ENCODE data around the gene F2RL3.
"Not testable (repeated sequence)": the region's sequence is repeated elsewhere in the genome, so short reads cannot be mapped to it uniquely, and the experiment has no call there.

The F2RL3 gene

DNA sequence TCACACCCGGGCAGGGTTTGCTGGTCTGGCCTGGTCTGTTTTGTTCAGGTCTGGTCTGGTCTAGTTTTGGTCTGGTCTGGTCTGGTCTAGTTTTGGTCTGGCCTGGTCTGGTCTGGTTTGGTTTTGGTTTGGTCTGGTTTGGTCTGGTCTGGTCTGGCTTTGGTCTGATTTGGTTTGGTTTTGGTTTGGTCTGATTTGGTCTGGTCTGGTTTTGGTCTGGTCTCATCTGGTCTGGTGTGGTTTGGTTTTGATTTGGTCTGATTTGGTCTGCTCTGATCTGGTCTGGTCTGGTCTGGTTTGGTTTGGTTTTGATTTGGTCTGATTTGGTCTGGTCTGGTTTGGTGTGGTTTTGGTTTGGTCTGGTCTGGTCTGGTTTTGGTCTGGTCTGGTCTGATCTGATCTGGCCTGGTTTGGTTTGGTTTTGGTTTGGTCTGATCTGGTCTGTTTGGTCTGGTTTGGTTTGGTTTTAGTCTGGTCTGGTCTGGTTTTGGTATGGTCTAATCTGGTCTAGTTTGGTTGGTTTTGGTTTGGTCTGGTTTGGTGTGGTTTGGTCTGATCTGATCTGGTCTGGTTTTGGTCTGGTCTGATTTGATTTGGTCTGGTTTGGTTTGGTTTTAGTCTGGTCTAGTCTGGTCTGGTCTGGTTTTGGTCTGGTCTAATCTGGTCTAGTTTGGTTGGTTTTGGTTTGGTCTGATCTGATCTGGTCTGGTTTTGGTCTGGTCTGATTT lies 14.4 kb upstream of the F2RL3 start:
- DNase-seq (ENCODE audit: low read depth, low spot score): no peak
- H3K27ac ChIP-seq: peak overlapping the region; percentile 15

DNA sequence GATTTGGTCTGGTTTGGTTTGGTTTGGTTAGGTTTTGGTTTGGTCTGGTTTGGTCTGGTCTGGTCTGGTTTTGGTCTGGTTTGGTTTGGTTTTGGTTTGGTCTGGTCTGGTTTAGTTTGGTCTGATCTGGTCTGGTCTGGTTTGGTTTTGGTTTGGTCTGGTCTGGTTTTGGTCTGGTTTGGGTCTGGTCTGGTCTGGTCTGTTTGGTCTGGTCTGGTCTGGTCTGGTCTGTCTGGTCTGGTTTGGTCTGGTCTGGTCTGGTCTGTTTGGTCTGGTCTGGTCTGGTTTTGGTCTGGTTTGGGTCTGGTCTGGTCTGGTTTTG lies 13.9 kb upstream of the F2RL3 start:
- H3K27ac ChIP-seq: peak overlapping the region; percentile 15
- DNase-seq (ENCODE audit: low read depth, low spot score): not testable (repeated sequence)

- no peak overlapping the region for H3K27ac ChIP-seq
- no peak for DNase-seq (ENCODE audit: low read depth, low spot score)
These were observed 12.9 kb upstream of the F2RL3 start for GRCh38 chr19:16875584-16876555.

DNA sequence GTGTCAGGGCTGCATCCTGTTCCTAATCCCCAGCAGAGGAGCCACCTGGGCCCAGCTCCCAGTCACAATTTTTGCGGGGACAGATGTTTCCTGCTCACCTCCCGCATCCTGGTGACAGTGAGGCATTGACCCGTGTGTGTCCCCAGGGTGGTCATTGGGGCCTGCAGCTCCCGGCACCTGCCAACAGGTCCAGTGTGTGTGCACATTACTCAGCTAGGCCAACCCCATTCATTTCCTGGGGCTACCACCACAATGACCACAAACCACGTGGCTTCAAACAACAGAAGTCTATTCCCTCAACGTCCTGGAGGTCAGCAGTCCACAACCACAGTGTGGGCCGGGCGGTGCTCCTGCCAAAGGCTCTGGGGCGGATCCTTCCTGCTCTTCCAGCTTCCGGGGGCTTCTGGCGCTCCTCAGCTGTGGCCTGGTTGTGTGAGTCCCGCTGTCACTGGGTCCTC lies 11.9 kb upstream of the F2RL3 start:
- no peak overlapping the region for H3K27ac ChIP-seq
- DNase-seq (ENCODE audit: low read depth, low spot score): no peak

DNA sequence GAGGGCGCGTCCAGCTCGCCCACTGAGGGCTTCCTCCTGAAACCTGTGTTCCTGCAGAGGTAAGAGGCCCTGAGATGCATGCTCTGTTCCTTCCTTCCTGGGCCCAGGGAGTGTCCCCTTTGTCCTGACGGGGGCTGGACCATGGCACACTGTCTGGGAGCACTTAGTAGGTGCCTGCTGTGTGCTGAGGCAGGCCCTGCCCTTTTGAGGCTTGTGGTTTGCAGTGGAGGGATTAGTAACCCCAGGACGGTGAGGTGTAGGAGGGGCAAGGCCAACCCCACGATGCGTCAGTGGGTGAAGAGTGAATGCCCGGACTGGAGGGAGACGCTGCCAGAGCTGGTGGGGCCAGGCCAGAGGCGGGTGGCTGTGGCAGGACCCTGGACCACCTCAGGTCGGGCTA lies 11.2 kb upstream of the F2RL3 start:
- no peak for DNase-seq (ENCODE audit: low read depth, low spot score)
- no peak overlapping the region for H3K27ac ChIP-seq

- H3K27ac ChIP-seq: no peak overlapping the region
- no peak for DNase-seq (ENCODE audit: low read depth, low spot score)
These were observed 10.4 kb upstream of the F2RL3 start for GRCh38 chr19:16878181-16878965.

DNA sequence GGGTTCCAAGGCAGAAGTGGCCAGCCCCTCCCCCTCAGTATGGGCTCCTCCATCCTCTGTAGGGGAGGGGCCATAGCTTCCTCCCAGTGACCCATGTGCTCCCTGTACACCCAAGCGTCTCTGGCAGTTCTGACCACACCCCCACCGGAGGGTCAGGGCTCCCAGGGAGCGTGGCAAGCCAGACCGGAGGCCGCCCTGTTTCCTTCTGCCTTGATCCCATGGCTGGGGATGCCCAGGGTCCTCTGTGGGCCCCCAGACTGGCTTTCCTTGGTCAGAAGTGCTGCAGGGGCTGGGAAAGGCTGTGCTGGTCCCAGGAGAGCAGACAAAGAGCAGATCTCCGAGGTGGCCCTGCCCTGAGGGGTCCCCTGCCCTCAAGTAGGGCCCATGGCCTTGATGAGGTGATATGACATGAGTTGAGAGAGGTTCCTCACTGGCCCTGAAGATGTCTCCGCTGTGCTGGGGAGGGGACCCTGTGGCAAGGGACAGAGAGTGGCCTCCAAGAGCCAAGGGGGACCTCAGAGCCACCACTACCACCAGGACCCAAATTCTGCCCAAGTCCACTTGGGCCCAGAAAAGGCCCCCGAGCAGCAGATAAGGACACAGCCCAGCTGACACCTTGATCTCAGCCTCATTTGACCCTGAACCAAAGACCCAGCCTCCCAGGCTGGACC lies 7.8 kb upstream of the F2RL3 start:
- H3K27ac ChIP-seq: no peak overlapping the region
- DNase-seq (ENCODE audit: low read depth, low spot score): no peak

GRCh38 chr19:16882146-16882545 lies 6.7 kb upstream of the F2RL3 start:
- H3K27ac ChIP-seq: no peak overlapping the region
- no peak for DNase-seq (ENCODE audit: low read depth, low spot score)

- no peak overlapping the region for H3K27ac ChIP-seq
These were observed 5.3 kb upstream of the F2RL3 start for GRCh38 chr19:16883522-16883921.

DNA sequence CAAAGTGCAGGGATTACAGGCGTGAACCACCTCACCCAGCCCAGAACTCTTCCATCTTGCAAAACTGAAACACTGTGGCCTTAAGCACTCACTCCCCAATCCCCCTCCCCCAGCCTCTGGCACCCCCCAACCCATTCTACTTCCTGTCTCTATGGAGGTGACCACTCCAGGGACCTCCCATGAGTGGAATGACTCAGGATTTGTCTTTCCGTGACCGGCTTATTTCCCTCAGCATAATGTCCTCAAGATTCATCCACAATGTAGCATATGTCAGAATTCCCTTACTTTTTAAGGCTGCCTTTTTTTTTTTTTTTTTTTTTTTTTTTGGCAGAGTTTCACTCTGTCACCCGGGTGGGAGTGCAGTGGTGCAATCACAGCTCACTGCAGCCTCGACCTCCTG lies 3.6 kb upstream of the F2RL3 start:
- H3K27ac ChIP-seq: no peak overlapping the region
- no peak for DNase-seq (ENCODE audit: low read depth, low spot score)

More at GRCh38 chr19:16883522-16883921, 5.3 kb upstream of the F2RL3 start:
- DNase-seq (ENCODE audit: low read depth, low spot score): no peak

GRCh38 chr19:16886305-16886880 lies 2.4 kb upstream of the F2RL3 start:
- no peak overlapping the region for H3K27ac ChIP-seq

GRCh38 chr19:16887353-16888265 lies 1.2 kb upstream of the F2RL3 start:
- DNase-seq (ENCODE audit: low read depth, low spot score): no peak
- no peak overlapping the region for H3K27ac ChIP-seq

More at GRCh38 chr19:16886305-16886880, 2.4 kb upstream of the F2RL3 start:
- DNase-seq (ENCODE audit: low read depth, low spot score): no peak

GRCh38 chr19:16889366-16889882 lies 625 bp downstream of the F2RL3 start:
- H3K27ac ChIP-seq: no peak overlapping the region
- DNase-seq (ENCODE audit: low read depth, low spot score): no peak

DNA sequence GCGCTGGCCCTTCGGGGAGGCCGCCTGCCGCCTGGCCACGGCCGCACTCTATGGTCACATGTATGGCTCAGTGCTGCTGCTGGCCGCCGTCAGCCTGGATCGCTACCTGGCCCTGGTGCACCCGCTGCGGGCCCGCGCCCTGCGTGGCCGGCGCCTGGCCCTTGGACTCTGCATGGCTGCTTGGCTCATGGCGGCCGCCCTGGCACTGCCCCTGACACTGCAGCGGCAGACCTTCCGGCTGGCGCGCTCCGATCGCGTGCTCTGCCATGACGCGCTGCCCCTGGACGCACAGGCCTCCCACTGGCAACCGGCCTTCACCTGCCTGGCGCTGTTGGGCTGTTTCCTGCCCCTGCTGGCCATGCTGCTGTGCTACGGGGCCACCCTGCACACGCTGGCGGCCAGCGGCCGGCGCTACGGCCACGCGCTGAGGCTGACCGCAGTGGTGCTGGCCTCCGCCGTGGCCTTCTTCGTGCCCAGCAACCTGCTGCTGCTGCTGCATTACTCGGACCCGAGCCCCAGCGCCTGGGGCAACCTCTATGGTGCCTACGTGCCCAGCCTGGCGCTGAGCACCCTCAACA lies 1.2 kb downstream of the F2RL3 start:
- H3K27ac ChIP-seq: no peak overlapping the region
- no peak for DNase-seq (ENCODE audit: low read depth, low spot score)

GRCh38 chr19:16890461-16891184 lies 1.8 kb downstream of the F2RL3 start:
- DNase-seq (ENCODE audit: low read depth, low spot score): no peak
- no peak overlapping the region for H3K27ac ChIP-seq

- DNase-seq (ENCODE audit: low read depth, low spot score): no peak
- no peak overlapping the region for H3K27ac ChIP-seq
These were observed 3.0 kb downstream of the F2RL3 start for GRCh38 chr19:16891696-16892382.

DNA sequence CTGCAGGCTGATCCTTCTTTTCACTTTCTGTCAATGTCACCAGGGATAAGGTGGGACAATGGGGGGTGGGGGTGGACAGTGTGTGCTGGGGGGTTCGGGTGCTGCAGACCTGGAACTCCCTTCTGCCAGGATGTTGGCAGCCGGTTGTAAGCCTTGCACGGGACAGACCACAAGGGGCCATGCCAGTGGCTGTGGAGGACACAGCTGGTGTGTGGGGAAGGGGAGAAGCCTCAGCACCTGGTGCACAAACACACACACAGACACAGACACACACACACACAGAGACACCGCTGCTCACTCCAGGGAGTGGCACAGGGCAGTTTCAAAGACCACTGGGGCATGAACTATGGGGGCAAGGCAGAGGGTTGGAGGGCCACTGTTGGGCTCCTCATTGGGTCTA lies 3.6 kb downstream of the F2RL3 start:
- no peak for DNase-seq (ENCODE audit: low read depth, low spot score)

More for the DNA sequence above, 3.6 kb downstream of the F2RL3 start:
- no peak overlapping the region for H3K27ac ChIP-seq

Measured in epithelial cell of prostate (primary cell).